Right atrium auricular region (tissue), 2 donors: ENCODE results near the gene ARMC7. TPM values are rescaled to one million over a fixed set of nuclear protein-coding genes. Genes with fewer than 3 reads are reported as not detected.

Experiments
- DNase-seq: peaks from one replicate; pipeline ENCODE4 v3.0.0-alpha.2; 2019; ENCODE audit warnings: low spot score
- H3K27ac ChIP-seq, 2 donors: fragments of 200-600 bp; sonication (generic); 1 replicate in 1 of 2; 2 replicates in 1 of 2; pipeline ENCODE4 v1.5.1; 2016 to 2019
- H3K27me3 ChIP-seq, 2 donors: fragments of 200-600 bp; sonication (generic); one replicate each; pipeline versions ENCODE4 v1.5.1 to v1.6.0; 2017 to 2019
- H3K36me3 ChIP-seq: fragments of 200-600 bp; sonication (generic); one replicate; pipeline ENCODE4 v1.5.1; 2016
- H3K4me1 ChIP-seq, 2 donors: fragments of 200-600 bp; sonication (generic); one replicate each; pipeline versions ENCODE4 v1.5.1 to v1.6.0; 2017 to 2019
- H3K4me3 ChIP-seq, 2 donors: fragments of 200-600 bp; sonication (generic); 1 replicate in 1 of 2; 2 replicates in 1 of 2; pipeline ENCODE4 v1.5.1; 2017 to 2019; ENCODE audit warnings: mild to moderate bottlenecking in 1 of 2, moderate library complexity in 1 of 2
- H3K9me3 ChIP-seq, 2 donors: fragments of 200-600 bp; sonication (generic); one replicate each; pipeline ENCODE4 v1.5.1; 2019
- CTCF ChIP-seq, 2 donors: fragments of 200-600 bp; sonication (generic); IDR thresholded peaks; one replicate each; pipeline ENCODE4 v1.5.1; 2019; ENCODE audit warnings: antibody characterized with exemption in 2 of 2
- total RNA-seq, 2 donors: library from RNA; depleted of rRNA; stranded (reverse); fragments of >200 nt; gene quantifications; one replicate each; pipeline ENCODE4 v1.1.0, GENCODE V29; 2016

The ARMC7 gene
- total RNA-seq, 2 donors from 2014 or later: 4.9 to 9.5 TPM

- Histone ChIP-seq H3K4me1 (peaks cover 5 to 57% of the 10 kb centered on the region in 2 donors), H3K4me3 (peak within 1 kb of the TSS; percentile 64 to 70)
Observed at GRCh38 chr17:75087558-75088453, 22.0 kb upstream of the ARMC7 start, which contains the start of gene SLC16A5. TSS of gene SLC16A5 (plus strand) at chr17:75087954. CDS start at chr17:75093637, 5,683 bp downstream.

GRCh38 chr17:75088465-75089417 lies 21.0 kb upstream of the ARMC7 start:
- DNase-seq: no peak
- TF ChIP-seq CTCF (IDR thresholded peaks at IDR 0.05): no peak
- Histone ChIP-seq H3K36me3 (no peaks in the 10 kb centered on the region), H3K4me1 (peaks cover 5 to 64% of the 10 kb centered on the region in 2 donors), H3K27ac (peak overlapping the region; percentile 89 to 96), H3K4me3 (peak overlapping the region; percentile 64 to 70), H3K27me3 (no peaks in the 10 kb centered on the region), H3K9me3 (no peaks in the 10 kb centered on the region)

More at GRCh38 chr17:75087558-75088453, 22.0 kb upstream of the ARMC7 start, which contains the start of gene SLC16A5:
- Histone ChIP-seq H3K27me3 (no peaks in the 10 kb centered on the region), H3K9me3 (no peaks in the 10 kb centered on the region), H3K36me3 (no peaks in the 10 kb centered on the region), H3K27ac (peak within 1 kb of the TSS; percentile 89 to 96)
- DNase-seq: peak; percentile 89
- TF ChIP-seq CTCF (IDR thresholded peaks at IDR 0.05): no peak

- Histone ChIP-seq H3K9me3 (no peaks in the 10 kb centered on the region), H3K36me3 (no peaks in the 10 kb centered on the region), H3K27ac (peak overlapping the region; percentile 70 to 82), H3K4me1 (peaks cover 5 to 62% of the 10 kb centered on the region in 2 donors), H3K4me3 (peak overlapping the region in 1 of 2 donors; percentile 10), H3K27me3 (no peaks in the 10 kb centered on the region)
- TF ChIP-seq CTCF (IDR thresholded peaks at IDR 0.05): no peak
- DNase-seq: no peak
Observed at GRCh38 chr17:75090871-75091854, 18.6 kb upstream of the ARMC7 start.

- DNase-seq: no peak
- no peaks in the 10 kb centered on the region for H3K36me3 ChIP-seq
- H3K4me1 ChIP-seq: peaks cover 5 to 65% of the 10 kb centered on the region in 2 donors
- no peak overlapping the region for H3K4me3 ChIP-seq
- H3K27ac ChIP-seq: peak overlapping the region; percentile 70 to 82
- TF ChIP-seq CTCF (IDR thresholded peaks at IDR 0.05): no peak
- H3K27me3 ChIP-seq: no peaks in the 10 kb centered on the region
- no peaks in the 10 kb centered on the region for H3K9me3 ChIP-seq
Observed at GRCh38 chr17:75091855-75092327, 17.9 kb upstream of the ARMC7 start.
